ENCODE data around the gene ADSS2. TPM values are rescaled to one million over a fixed set of nuclear protein-coding genes. Genes with fewer than 3 reads are reported as not detected.

Gene ADSS2
- total RNA-seq, 1 donor from 2014 or later: 38.3 TPM

DNA sequence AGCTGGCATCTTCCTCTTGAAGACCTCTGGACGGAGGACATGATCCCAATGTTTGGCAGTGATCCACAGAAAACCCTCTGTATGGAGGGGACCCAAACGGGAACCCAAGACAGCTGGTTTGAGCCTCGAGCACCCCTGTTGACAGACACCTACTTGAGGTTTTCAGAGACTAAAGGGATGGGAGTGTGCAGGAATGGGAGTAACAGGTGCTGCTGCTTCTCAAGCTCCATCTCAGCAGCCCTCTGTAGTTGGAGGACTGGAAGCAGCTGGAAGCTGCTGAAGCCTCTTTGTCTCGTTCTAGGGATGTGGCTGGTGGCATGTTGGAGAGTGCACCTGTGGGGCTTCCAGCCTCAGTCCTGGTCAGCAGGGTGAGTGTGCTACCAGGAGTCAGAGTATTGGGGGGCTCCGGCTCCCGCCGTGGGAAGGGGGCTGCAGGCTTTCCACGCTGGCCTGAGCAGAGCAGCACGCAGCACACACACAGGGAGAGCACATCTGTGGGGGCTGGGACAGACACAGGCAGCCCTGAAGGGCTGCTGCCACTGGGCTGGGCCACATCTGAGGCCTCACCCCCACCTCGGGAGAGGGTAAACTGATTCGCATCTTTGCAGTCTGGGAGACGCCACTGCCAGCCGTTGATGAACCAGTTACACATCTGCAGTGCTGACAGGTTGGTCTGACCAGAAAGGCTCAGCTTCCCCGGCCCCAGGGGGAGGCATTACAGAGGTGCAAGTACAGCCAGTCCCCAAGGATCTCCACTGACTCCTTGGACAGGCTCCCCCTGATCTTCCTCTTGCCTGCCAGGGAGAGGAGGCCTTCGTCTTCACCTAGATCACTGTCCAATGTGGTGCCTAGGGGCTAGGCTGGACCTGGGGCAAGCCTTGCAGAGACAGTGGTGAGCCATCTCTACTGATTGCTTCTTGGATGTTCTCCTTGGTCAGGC lies 56.6 kb downstream of the ADSS2 start:
- Histone ChIP-seq H3K27me3 (no peaks in the 10 kb centered on the region), H3K27ac (no peak overlapping the region), H3K4me3 (no peak overlapping the region), H3K4me1 (no peaks in the 10 kb centered on the region), H3K36me3 (no peaks in the 10 kb centered on the region), H3K9me3 (peaks cover 0 to 8% of the 10 kb centered on the region in 2 donors)
- intact Hi-C loops (cut with DNase I): no loop called here
- no peak for DNase-seq (ENCODE audit: low spot score in 2 of 2)
- TF ChIP-seq, protein P1, sequence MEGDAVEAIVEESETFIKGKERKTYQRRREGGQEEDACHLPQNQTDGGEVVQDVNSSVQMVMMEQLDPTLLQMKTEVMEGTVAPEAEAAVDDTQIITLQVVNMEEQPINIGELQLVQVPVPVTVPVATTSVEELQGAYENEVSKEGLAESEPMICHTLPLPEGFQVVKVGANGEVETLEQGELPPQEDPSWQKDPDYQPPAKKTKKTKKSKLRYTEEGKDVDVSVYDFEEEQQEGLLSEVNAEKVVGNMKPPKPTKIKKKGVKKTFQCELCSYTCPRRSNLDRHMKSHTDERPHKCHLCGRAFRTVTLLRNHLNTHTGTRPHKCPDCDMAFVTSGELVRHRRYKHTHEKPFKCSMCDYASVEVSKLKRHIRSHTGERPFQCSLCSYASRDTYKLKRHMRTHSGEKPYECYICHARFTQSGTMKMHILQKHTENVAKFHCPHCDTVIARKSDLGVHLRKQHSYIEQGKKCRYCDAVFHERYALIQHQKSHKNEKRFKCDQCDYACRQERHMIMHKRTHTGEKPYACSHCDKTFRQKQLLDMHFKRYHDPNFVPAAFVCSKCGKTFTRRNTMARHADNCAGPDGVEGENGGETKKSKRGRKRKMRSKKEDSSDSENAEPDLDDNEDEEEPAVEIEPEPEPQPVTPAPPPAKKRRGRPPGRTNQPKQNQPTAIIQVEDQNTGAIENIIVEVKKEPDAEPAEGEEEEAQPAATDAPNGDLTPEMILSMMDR (IDR thresholded peaks at IDR 0.05): no peak

DNA sequence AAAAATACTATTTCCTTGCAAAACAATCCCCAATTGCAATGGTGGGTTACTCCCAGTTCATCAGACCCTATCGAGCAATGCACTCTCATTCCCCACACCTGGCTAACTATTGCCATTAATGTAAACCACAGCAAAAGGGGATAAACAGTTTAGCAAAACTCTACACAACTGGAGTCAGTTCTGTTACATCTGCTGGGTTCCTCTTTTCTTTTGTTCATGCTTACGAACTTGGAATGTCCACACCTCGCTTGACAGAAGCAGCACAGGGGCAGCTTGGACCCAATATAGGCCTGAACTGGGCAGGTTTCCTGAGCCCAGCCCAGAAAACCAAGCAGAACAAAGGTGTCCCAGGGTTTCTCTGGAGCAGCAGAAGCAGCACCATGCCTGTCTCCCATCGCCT lies 57.4 kb downstream of the ADSS2 start:
- no peaks in the 10 kb centered on the region for H3K27me3 ChIP-seq
- TF ChIP-seq, protein P1 (IDR thresholded peaks at IDR 0.05): no peak
- H3K9me3 ChIP-seq: peaks cover 0 to 6% of the 10 kb centered on the region in 2 donors
- no peak overlapping the region for H3K4me3 ChIP-seq
- intact Hi-C loops (cut with DNase I): no loop called here
- no peak for DNase-seq (ENCODE audit: low spot score in 2 of 2)
- H3K36me3 ChIP-seq: no peaks in the 10 kb centered on the region
- no peaks in the 10 kb centered on the region for H3K4me1 ChIP-seq
- H3K27ac ChIP-seq: no peak overlapping the region

DNA sequence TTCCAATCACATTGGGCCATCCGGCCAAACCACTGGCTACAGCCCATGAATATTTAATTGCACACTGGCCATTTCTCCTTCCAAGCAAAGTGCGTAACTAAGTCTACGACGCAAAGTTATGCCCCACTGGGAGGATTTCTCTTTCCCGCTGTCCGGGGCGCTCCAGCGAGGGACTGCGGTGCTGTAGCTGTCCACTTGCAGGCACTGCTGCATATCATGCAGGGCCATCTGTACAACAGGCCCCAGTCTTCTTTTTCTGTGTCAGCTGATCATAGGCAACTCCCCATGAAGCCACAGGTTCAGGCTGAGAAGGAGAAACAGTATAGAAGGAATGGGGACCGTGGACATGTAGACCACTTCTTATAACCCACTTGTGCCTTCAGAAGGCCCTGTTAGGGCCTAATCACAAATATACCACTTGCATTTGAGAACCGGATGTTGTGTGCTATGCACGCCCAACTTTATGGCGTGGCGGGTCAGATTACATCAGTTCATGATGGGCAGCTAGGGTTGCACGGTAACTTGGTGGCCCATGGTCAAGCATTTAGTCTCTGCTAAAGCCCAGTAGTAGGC lies 58.0 kb downstream of the ADSS2 start:
- intact Hi-C loops (cut with DNase I): no loop called here
- TF ChIP-seq, protein P1 (IDR thresholded peaks at IDR 0.05): no peak
- no peaks in the 10 kb centered on the region for H3K27me3 ChIP-seq
- H3K9me3 ChIP-seq: peaks cover 0 to 6% of the 10 kb centered on the region in 2 donors
- H3K27ac ChIP-seq: no peak overlapping the region
- no peaks in the 10 kb centered on the region for H3K4me1 ChIP-seq
- DNase-seq (ENCODE audit: low spot score in 2 of 2): no peak
- H3K4me3 ChIP-seq: no peak overlapping the region
- no peaks in the 10 kb centered on the region for H3K36me3 ChIP-seq

DNA sequence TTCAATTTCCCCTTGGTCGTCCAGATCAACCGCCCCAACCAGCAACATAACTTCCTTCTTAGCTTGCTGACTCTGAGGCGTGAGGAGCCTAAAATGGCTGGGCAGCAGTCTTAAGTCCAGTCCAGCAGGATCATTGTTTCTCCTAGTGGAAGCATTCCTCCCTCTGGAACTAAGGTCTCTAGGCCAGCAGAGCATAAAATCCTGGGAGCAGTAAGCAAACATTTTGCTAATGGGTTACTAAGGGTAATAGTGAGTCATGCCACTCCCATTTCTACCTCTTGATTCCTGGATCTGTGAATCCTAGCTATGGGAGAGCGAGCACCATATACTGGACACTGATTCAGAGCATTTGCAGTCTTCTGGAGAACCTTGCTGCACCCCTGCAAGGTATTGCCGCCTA lies 59.9 kb downstream of the ADSS2 start:
- TF ChIP-seq, protein P1 (IDR thresholded peaks at IDR 0.05): no peak
- Histone ChIP-seq H3K27ac (no peak overlapping the region), H3K4me3 (no peak overlapping the region), H3K36me3 (no peaks in the 10 kb centered on the region), H3K9me3 (peaks cover 0 to 6% of the 10 kb centered on the region in 2 donors), H3K4me1 (no peaks in the 10 kb centered on the region), H3K27me3 (no peaks in the 10 kb centered on the region)
- DNase-seq (ENCODE audit: low spot score in 2 of 2): no peak
- intact Hi-C loops (cut with DNase I): no loop called here

DNA sequence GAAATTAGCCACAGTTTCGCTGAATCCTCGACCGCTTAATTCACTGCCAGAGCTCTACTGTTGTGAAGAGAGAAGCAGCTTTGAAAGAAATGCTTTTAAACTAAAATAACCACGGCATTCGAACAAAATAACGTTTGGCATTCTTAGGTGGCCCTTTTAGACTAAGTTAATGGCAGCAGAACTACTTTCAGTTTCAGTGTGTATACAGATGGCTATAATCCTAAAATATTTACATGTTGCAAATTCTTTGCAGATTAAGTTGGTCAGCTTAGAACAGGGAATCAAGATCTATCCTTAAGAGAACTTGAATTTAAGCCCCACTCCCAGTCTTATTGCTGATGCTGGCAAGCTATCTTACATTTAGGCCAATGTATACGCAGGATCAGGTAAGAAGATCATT lies 62.7 kb downstream of the ADSS2 start:
- Histone ChIP-seq H3K36me3 (no peaks in the 10 kb centered on the region), H3K27me3 (no peaks in the 10 kb centered on the region), H3K4me1 (no peaks in the 10 kb centered on the region), H3K4me3 (no peak overlapping the region), H3K9me3 (peaks cover 0 to 6% of the 10 kb centered on the region in 2 donors), H3K27ac (no peak overlapping the region)
- intact Hi-C loops (cut with DNase I): no loop called here
- no peak for DNase-seq (ENCODE audit: low spot score in 2 of 2)
- TF ChIP-seq, protein P1 (IDR thresholded peaks at IDR 0.05): no peak
